Fibroblast of skin of right biceps (primary cell): ENCODE measurements around the gene ARHGAP44.
"Not testable (repeated sequence)": the region's sequence is repeated elsewhere in the genome, so short reads cannot be mapped to it uniquely, and the experiment has no call there.

ENCODE experiments used
- DNase-seq: peaks from one replicate; pipeline ENCODE4 v3.0.0-alpha.2; 2013

ARHGAP44 gene

GRCh38 chr17:12967962-12968361 lies 178.7 kb downstream of the ARHGAP44 start:
- no peak for DNase-seq

GRCh38 chr17:12973496-12974004 lies 184.3 kb downstream of the ARHGAP44 start:
- DNase-seq, result no peak

GRCh38 chr17:12974005-12974531 lies 184.8 kb downstream of the ARHGAP44 start:
- peak; percentile 32 for DNase-seq

GRCh38 chr17:12977008-12977751 lies 187.9 kb downstream of the ARHGAP44 start:
- no peak for DNase-seq

GRCh38 chr17:12978787-12979186 lies 189.5 kb downstream of the ARHGAP44 start:
- DNase-seq, result not testable (repeated sequence)

- DNase-seq, result no peak
Observed at GRCh38 chr17:12979246-12979645, 189.9 kb downstream of the ARHGAP44 start.

GRCh38 chr17:12979826-12980500 lies 190.7 kb downstream of the ARHGAP44 start:
- DNase-seq, result no peak

GRCh38 chr17:12982224-12982623 lies 192.9 kb downstream of the ARHGAP44 start:
- no peak for DNase-seq

GRCh38 chr17:12983991-12984884 lies 194.9 kb downstream of the ARHGAP44 start:
- DNase-seq, result peak; percentile 90

GRCh38 chr17:12985431-12986293 lies 196.4 kb downstream of the ARHGAP44 start:
- DNase-seq, result peak; percentile 74

- DNase-seq, result no peak
Observed at GRCh38 chr17:12987120-12987519, 197.8 kb downstream of the ARHGAP44 start.

GRCh38 chr17:12990041-12990808 lies 200.9 kb downstream of the ARHGAP44 start:
- DNase-seq, result no peak

GRCh38 chr17:12990926-12991325 lies 201.6 kb downstream of the ARHGAP44 start:
- DNase-seq, result no peak

- DNase-seq, result no peak
Observed at GRCh38 chr17:12992676-12993075, 203.4 kb downstream of the ARHGAP44 start.

GRCh38 chr17:12993631-12994030 lies 204.3 kb downstream of the ARHGAP44 start:
- no peak for DNase-seq

- DNase-seq, result no peak
Observed at GRCh38 chr17:12994341-12995074, 205.2 kb downstream of the ARHGAP44 start.

GRCh38 chr17:12995106-12995895 lies 206.0 kb downstream of the ARHGAP44 start:
- DNase-seq, result no peak

- no peak for DNase-seq
Observed at GRCh38 chr17:12995896-12996295, 206.6 kb downstream of the ARHGAP44 start.

- no peak for DNase-seq
Observed at GRCh38 chr17:12996357-12996756, 207.1 kb downstream of the ARHGAP44 start.
